IMR-90 (cell line): ENCODE results near the gene CTAGE9. TPM values are rescaled to one million over a fixed set of nuclear protein-coding genes. Genes with fewer than 3 reads are reported as not detected.

ENCODE experiments used
- ATAC-seq: fragments of 200-7000 bp; cut with Tn5 transposase; 2 replicates; pipeline ENCODE4 v1.9.1; 2020; ENCODE audit warnings: low read depth, mild to moderate bottlenecking, moderate library complexity
- BruUV-seq: library from RNA; stranded (reverse); fragments of 400-500 nt; replicated peaks from 2 replicates; lab custom pipeline; 2021; lab: Mats Ljungman, UMichigan
- CTCF ChIA-PET: fragments of 300-600 bp; formaldehyde crosslinking; extraction: SDS; loops from one replicate; lab custom pipeline; 2021; ENCODE audit warnings: antibody characterized with exemption; lab: Yijun Ruan, JAX
- POLR2A ChIA-PET: fragments of 300-600 bp; sonication (Branson Sonifier 250); formaldehyde crosslinking; loops from one replicate; lab custom pipeline; 2022; ENCODE audit warnings: antibody characterized with exemption; ENCODE audit not compliant: unreplicated experiment; lab: Charles Lee
- DNase-seq: peaks from one replicate; pipeline ENCODE4 v3.0.0; 2013
- H2AFZ ChIP-seq: replicated peaks from 2 replicates; pipeline ENCODE3; 2013; ENCODE audit warnings: low read length, mild to moderate bottlenecking; ENCODE audit not compliant: poor library complexity
- H2AK5ac ChIP-seq: 2 replicates; pipeline ENCODE4 v1.6.1; 2013; ENCODE audit warnings: low read depth, low read length, inconsistent platforms
- H2AK9ac ChIP-seq: replicated peaks from 2 replicates; pipeline ENCODE3; 2013; ENCODE audit warnings: mild to moderate bottlenecking, low read depth, low read length, moderate library complexity; ENCODE audit not compliant: poor library complexity
- H2BK120ac ChIP-seq: 2 replicates; pipeline ENCODE4 v1.6.1; 2013; ENCODE audit warnings: low read depth, low read length, inconsistent platforms
- H2BK15ac ChIP-seq: 3 replicates; pipeline ENCODE4 v1.6.1; 2013; ENCODE audit warnings: low read depth, low read length, inconsistent platforms
- H2BK20ac ChIP-seq: 2 replicates; pipeline ENCODE4 v1.6.1; 2013; ENCODE audit warnings: low read depth, mild to moderate bottlenecking, inconsistent platforms, low read length, moderate library complexity
- H2BK5ac ChIP-seq: 2 replicates; pipeline ENCODE4 v1.6.1; 2013; ENCODE audit warnings: mild to moderate bottlenecking, low read depth, low read length, inconsistent platforms; ENCODE audit not compliant: poor library complexity, severe bottlenecking
- H3K14ac ChIP-seq: replicated peaks from 2 replicates; pipeline ENCODE4 v1.6.1; 2013; ENCODE audit warnings: low read depth, low read length, inconsistent platforms
- H3K18ac ChIP-seq: 2 replicates; pipeline ENCODE4 v1.6.1; 2013; ENCODE audit warnings: low read depth, low read length, control low read depth
- H3K23ac ChIP-seq: 2 replicates; pipeline ENCODE4 v1.6.1; 2013; ENCODE audit warnings: low read depth, low read length, inconsistent platforms
- H3K27ac ChIP-seq: 2 replicates; pipeline ENCODE4 v1.5.1; 2013; ENCODE audit warnings: mild to moderate bottlenecking, control low read depth, low read length; ENCODE audit not compliant: insufficient read depth
- H3K27me3 ChIP-seq: 2 replicates; pipeline ENCODE4 v1.6.1; 2013; ENCODE audit warnings: low read length; ENCODE audit not compliant: control insufficient read depth, insufficient read depth
- H3K36me3 ChIP-seq: 2 replicates; pipeline ENCODE4 v1.6.1; 2013; ENCODE audit warnings: low read length, mixed read lengths; ENCODE audit not compliant: control insufficient read depth, insufficient read depth
- H3K4ac ChIP-seq: 2 replicates; pipeline ENCODE4 v1.6.1; 2013; ENCODE audit warnings: low read depth, low read length, inconsistent platforms
- H3K4me1 ChIP-seq: 2 replicates; pipeline ENCODE4 v1.6.1; 2013; ENCODE audit warnings: low read length, mixed read lengths; ENCODE audit not compliant: control insufficient read depth, insufficient read depth
- H3K4me2 ChIP-seq: 2 replicates; pipeline ENCODE4 v1.6.1; 2013; ENCODE audit warnings: low read depth, mild to moderate bottlenecking, control low read depth, low read length, moderate library complexity
- H3K4me3 ChIP-seq: 2 replicates; pipeline ENCODE4 v1.5.1; 2013; ENCODE audit warnings: low read depth, mild to moderate bottlenecking, control low read depth, low read length, moderate library complexity; ENCODE audit not compliant: insufficient read depth
- H3K56ac ChIP-seq: 2 replicates; pipeline ENCODE4 v1.6.1; 2013; ENCODE audit warnings: low read length, inconsistent platforms; ENCODE audit not compliant: insufficient read depth; ENCODE audit errors: extremely low read depth
- H3K79me1 ChIP-seq, 2 experiments: 2 replicates each; pipeline ENCODE4 v1.6.1; 2013; ENCODE audit warnings: low read length in 2 of 2, inconsistent platforms in 1 of 2, low read depth in 1 of 2
- H3K9ac ChIP-seq: 2 replicates; pipeline ENCODE4 v1.6.1; 2013; ENCODE audit warnings: low read depth, low read length, control low read depth
- H3K9me1 ChIP-seq: 2 replicates; pipeline ENCODE4 v1.6.1; 2013; ENCODE audit warnings: low read length, inconsistent platforms; ENCODE audit not compliant: insufficient read depth
- H3K9me3 ChIP-seq: 2 replicates; pipeline ENCODE4 v1.6.1; 2013; ENCODE audit warnings: low read length; ENCODE audit not compliant: control insufficient read depth, insufficient read depth
- H4K20me1 ChIP-seq: 2 replicates; pipeline ENCODE4 v1.6.1; 2013; ENCODE audit warnings: low read length, inconsistent platforms; ENCODE audit not compliant: insufficient read depth
- H4K5ac ChIP-seq: 2 replicates; pipeline ENCODE4 v1.6.1; 2013; ENCODE audit warnings: mild to moderate bottlenecking, low read depth, low read length, control low read depth
- H4K8ac ChIP-seq, 2 experiments: 2 replicates each; pipeline ENCODE4 v1.6.1; 2013; ENCODE audit warnings: low read depth in 2 of 2, low read length in 2 of 2, control low read depth in 1 of 2, inconsistent platforms in 1 of 2
- H4K91ac ChIP-seq: 2 replicates; pipeline ENCODE4 v1.6.1; 2013; ENCODE audit warnings: low read depth, low read length, inconsistent platforms; ENCODE audit not compliant: insufficient read depth
- BHLHE40 ChIP-seq: fragments of 150-350 bp; IDR thresholded peaks from 2 replicates; pipeline ENCODE4 v1.6.1; 2016; ENCODE audit warnings: mild to moderate bottlenecking, low read depth, low read length
- CEBPB ChIP-seq: IDR thresholded peaks from 2 replicates; pipeline ENCODE4 v1.6.1; 2012; ENCODE audit warnings: low read depth, low read length, improper control_type of control experiment
- CHD1 ChIP-seq: IDR thresholded peaks from 2 replicates; pipeline ENCODE4 v1.6.1; 2012; ENCODE audit warnings: low read depth, low read length, improper control_type of control experiment
- FOS ChIP-seq: fragments of 150-350 bp; IDR thresholded peaks from 2 replicates; pipeline ENCODE4 v1.6.1; 2016; ENCODE audit warnings: low read depth, low read length
- MAFK ChIP-seq: IDR thresholded peaks from 2 replicates; pipeline ENCODE4 v1.6.1; 2012; ENCODE audit warnings: low read depth, low read length, improper control_type of control experiment
- MAZ ChIP-seq: IDR thresholded peaks from 2 replicates; pipeline ENCODE4 v1.6.1; 2012; ENCODE audit warnings: low read depth, mild to moderate bottlenecking, low read length, improper control_type of control experiment, moderate library complexity, borderline replicate concordance
- MXI1 ChIP-seq: IDR thresholded peaks from 2 replicates; pipeline ENCODE4 v1.6.1; 2012; ENCODE audit warnings: low read depth, mild to moderate bottlenecking, low read length, moderate library complexity, borderline replicate concordance
- NFE2L2 ChIP-seq: fragments of 150-350 bp; IDR thresholded peaks from 2 replicates; pipeline ENCODE4 v1.6.1; 2016; ENCODE audit warnings: low read depth, mild to moderate bottlenecking, low read length
- POLR2A ChIP-seq: IDR thresholded peaks from 2 replicates; pipeline ENCODE4 v1.6.1; 2012; ENCODE audit warnings: mild to moderate bottlenecking, low read depth, low read length
- RAD21 ChIP-seq: IDR thresholded peaks from 2 replicates; pipeline ENCODE4 v1.6.1; 2012; ENCODE audit warnings: low read length, improper control_type of control experiment
- RCOR1 ChIP-seq: IDR thresholded peaks from 2 replicates; pipeline ENCODE4 v1.6.1; 2012; ENCODE audit warnings: mild to moderate bottlenecking, low read length, improper control_type of control experiment; ENCODE audit not compliant: insufficient replicate concordance
- RFX5 ChIP-seq: IDR thresholded peaks from 2 replicates; pipeline ENCODE4 v1.8.0; 2012; ENCODE audit warnings: low read depth, mild to moderate bottlenecking, low read length, moderate library complexity
- SMC3 ChIP-seq: fragments of 150-350 bp; IDR thresholded peaks from 2 replicates; pipeline ENCODE4 v1.6.1; 2016; ENCODE audit warnings: low read depth, mild to moderate bottlenecking, antibody characterized with exemption, low read length, moderate library complexity
- WGBS, 2 experiments: methylation state at CpG; one replicate each; pipeline versions ENCODE4 v1.1.5 to v1.1.7; 2013; ENCODE audit warnings: missing lambda C conversion rate in 2 of 2; ENCODE audit not compliant: insufficient read length in 1 of 2; ENCODE audit errors: extremely low coverage in 2 of 2; 5-methylcytosine and 5-hydroxymethylcytosine counted together
- dilution Hi-C: fragments of 300-500 bp; cut with HindIII; formaldehyde crosslinking; loops from one replicate; pipeline ENCODE4 v1.14.3; 2018; ENCODE audit warnings: low sequenced_read_pairs; ENCODE audit not compliant: unreplicated experiment
- in situ Hi-C: fragments of 300-500 bp; cut with MboI; formaldehyde crosslinking; loops from 3 replicates; pipeline ENCODE4 v1.14.3; 2019; ENCODE audit warnings: low sequenced_read_pairs, inconsistent platforms, mixed read lengths
- intact Hi-C: fragments of 100-400 bp; cut with micrococcal nuclease; formaldehyde crosslinking; loops from 2 replicates; pipeline ENCODE4 v1.10.0; 2022
- polyA plus RNA-seq, 3 experiments: library from polyadenylated mRNA; depleted of rRNA; stranded (reverse); fragments of >200 nt; gene quantifications; 2 replicates each; pipeline ENCODE4 v1.2.3, GENCODE V29; 2012; ENCODE audit warnings: low replicate concordance in 1 of 3
- total RNA-seq: library from RNA; depleted of rRNA; stranded (reverse); fragments of >200 nt; gene quantifications from 2 replicates; pipeline ENCODE4 v1.2.3, GENCODE V29; 2012
- TF ChIP-seq, protein P1 (sequence below): fragments of 150-350 bp; IDR thresholded peaks from 2 replicates; pipeline ENCODE4 v1.6.1; 2017; ENCODE audit warnings: mild to moderate bottlenecking, antibody characterized with exemption, low read length, low read depth
- TF ChIP-seq, protein P2 (sequence below): fragments of 150-350 bp; IDR thresholded peaks from 2 replicates; pipeline ENCODE4 v1.6.1; 2016; ENCODE audit warnings: low read depth, mild to moderate bottlenecking, low read length, moderate library complexity, borderline replicate concordance
- TF ChIP-seq, protein P3 (sequence below): conservative IDR thresholded peaks from 2 replicates; pipeline ENCODE4 v1.5.1; 2012; ENCODE audit warnings: mild to moderate bottlenecking, low read depth, low read length, improper control_type of control experiment

The CTAGE9 gene
- total and polyA plus RNA-seq, 2 of the 4 experiments (the other 2 are of a cell fraction) = not detected

DNA sequence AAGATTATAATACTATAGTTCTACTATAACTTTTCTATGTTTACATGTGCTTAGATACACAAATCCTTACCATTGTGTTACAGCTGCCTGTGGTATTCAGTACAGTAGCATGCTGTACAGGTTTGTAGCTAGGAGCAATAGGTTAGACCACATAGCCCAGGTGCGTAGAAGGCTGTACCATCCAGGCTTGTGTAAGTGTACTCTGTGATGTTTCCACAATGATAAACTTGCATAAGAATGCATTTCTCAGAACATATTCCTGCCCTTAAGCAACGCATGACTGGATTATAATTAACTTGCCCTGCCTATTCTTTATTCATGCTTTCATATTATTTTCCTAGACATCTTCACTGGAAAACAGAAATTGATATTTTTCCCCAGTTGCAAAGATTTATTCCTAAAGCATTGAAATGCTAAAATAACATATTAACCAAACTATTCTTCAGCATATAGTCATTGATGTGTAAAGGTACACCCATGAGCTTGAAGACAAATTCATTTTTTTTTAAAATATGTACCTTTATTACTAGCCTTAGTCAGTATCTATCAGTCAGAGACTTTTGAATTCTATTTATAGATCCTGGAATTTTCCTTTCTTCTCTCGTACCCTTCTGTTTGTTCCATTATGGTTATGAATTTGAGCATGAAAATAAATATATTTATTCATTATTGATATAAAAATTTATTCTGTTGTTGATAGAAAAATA is 7.2 kb upstream of the CTAGE9 start:
- DNase-seq = no peak
- POLR2A ChIA-PET = no interaction called here
- H4K5ac ChIP-seq = no peak overlapping the region
- no peak overlapping the region for H3K4ac ChIP-seq
- H2AK9ac ChIP-seq = no peak overlapping the region
- H2BK20ac ChIP-seq = no peak overlapping the region
- H3K9ac ChIP-seq = no peak overlapping the region
- no peaks in the 10 kb centered on the region for H3K9me3 ChIP-seq
- H2AK5ac ChIP-seq = no peak overlapping the region
- ATAC-seq = no peak
- no peak for TF ChIP-seq FOS
- TF ChIP-seq SMC3 = no peak
- no peak for TF ChIP-seq RFX5
- no peak for TF ChIP-seq NFE2L2
- TF ChIP-seq MAZ = no peak
- TF ChIP-seq, protein P1, sequence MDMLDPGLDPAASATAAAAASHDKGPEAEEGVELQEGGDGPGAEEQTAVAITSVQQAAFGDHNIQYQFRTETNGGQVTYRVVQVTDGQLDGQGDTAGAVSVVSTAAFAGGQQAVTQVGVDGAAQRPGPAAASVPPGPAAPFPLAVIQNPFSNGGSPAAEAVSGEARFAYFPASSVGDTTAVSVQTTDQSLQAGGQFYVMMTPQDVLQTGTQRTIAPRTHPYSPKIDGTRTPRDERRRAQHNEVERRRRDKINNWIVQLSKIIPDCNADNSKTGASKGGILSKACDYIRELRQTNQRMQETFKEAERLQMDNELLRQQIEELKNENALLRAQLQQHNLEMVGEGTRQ = no peak
- TF ChIP-seq RAD21 = no peak
- TF ChIP-seq CEBPB = no peak
- no peak for TF ChIP-seq MAFK
- no peak for TF ChIP-seq BHLHE40
- TF ChIP-seq, protein P2, sequence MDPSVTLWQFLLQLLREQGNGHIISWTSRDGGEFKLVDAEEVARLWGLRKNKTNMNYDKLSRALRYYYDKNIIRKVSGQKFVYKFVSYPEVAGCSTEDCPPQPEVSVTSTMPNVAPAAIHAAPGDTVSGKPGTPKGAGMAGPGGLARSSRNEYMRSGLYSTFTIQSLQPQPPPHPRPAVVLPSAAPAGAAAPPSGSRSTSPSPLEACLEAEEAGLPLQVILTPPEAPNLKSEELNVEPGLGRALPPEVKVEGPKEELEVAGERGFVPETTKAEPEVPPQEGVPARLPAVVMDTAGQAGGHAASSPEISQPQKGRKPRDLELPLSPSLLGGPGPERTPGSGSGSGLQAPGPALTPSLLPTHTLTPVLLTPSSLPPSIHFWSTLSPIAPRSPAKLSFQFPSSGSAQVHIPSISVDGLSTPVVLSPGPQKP = no peak
- TF ChIP-seq, protein P3, sequence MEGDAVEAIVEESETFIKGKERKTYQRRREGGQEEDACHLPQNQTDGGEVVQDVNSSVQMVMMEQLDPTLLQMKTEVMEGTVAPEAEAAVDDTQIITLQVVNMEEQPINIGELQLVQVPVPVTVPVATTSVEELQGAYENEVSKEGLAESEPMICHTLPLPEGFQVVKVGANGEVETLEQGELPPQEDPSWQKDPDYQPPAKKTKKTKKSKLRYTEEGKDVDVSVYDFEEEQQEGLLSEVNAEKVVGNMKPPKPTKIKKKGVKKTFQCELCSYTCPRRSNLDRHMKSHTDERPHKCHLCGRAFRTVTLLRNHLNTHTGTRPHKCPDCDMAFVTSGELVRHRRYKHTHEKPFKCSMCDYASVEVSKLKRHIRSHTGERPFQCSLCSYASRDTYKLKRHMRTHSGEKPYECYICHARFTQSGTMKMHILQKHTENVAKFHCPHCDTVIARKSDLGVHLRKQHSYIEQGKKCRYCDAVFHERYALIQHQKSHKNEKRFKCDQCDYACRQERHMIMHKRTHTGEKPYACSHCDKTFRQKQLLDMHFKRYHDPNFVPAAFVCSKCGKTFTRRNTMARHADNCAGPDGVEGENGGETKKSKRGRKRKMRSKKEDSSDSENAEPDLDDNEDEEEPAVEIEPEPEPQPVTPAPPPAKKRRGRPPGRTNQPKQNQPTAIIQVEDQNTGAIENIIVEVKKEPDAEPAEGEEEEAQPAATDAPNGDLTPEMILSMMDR = no peak
- TF ChIP-seq RCOR1 = no peak
- TF ChIP-seq MXI1 = no peak
- no peak for TF ChIP-seq POLR2A
- no peak for TF ChIP-seq CHD1
- H2BK15ac ChIP-seq = no peak overlapping the region
- no CpG with 5 or more reads among the region's 3 CpGs for WGBS, 2 experiments
- H3K27me3 ChIP-seq = no peaks in the 10 kb centered on the region; the same call in 1 of the 2 replicates
- H4K20me1 ChIP-seq = no peaks in the 10 kb centered on the region
- no peak overlapping the region for H4K8ac ChIP-seq
- BruUV-seq = no TSS peak
- no peak overlapping the region for H3K27ac ChIP-seq
- no peaks in the 10 kb centered on the region for H3K4me1 ChIP-seq
- dilution Hi-C loops = no loop called here
- in situ Hi-C loops = no loop called here
- no peak overlapping the region for H4K91ac ChIP-seq
- no peaks in the 10 kb centered on the region for H3K36me3 ChIP-seq
- no peak overlapping the region for H2BK5ac ChIP-seq
- no peak overlapping the region for H3K18ac ChIP-seq
- H3K23ac ChIP-seq = no peak overlapping the region
- H3K14ac ChIP-seq = no peak overlapping the region
- no peak overlapping the region for H2BK120ac ChIP-seq
- no peaks in the 10 kb centered on the region for H3K9me1 ChIP-seq
- no peak overlapping the region for H2AFZ ChIP-seq
- no peak overlapping the region for H3K4me2 ChIP-seq
- no peak overlapping the region for H3K56ac ChIP-seq
- no peak overlapping the region for H3K4me3 ChIP-seq
- intact Hi-C loops = no loop called here
- CTCF ChIA-PET = no interaction called here
- H3K79me1 ChIP-seq = no peaks in the 10 kb centered on the region
